Measurements from ENCODE around the gene TMEM178A.

Gene TMEM178A

DNA sequence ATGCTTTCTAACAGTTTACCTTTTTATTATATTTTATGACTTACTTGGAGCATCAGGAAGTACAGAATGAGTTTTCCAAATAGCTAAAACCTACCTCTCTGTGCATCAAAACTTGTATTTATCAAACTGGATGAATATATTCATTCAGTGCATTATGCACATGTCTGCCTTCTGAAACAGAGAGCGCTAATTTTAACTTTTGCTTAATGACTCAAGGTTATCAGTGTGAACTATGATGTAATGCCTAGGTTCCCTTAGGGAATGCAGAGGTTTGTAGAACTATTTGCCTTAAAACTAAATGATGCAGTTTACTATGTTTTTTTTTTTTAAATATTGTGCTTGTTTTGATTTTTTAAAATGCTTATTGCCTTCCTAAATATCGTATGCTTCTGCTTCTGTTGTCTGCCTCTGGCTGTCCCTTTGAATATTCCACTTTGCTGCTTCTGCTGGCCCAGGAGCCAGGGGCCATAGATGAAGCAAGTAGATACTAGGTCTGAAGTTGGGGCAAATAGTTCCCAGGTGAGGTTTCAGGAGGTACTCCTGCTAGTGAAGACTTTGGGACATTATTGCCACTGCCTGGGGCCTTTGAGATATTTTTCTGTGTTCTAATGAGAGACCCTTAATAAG, 16.5 kb downstream of the TMEM178A start:
- no peak for DNase-seq

DNA sequence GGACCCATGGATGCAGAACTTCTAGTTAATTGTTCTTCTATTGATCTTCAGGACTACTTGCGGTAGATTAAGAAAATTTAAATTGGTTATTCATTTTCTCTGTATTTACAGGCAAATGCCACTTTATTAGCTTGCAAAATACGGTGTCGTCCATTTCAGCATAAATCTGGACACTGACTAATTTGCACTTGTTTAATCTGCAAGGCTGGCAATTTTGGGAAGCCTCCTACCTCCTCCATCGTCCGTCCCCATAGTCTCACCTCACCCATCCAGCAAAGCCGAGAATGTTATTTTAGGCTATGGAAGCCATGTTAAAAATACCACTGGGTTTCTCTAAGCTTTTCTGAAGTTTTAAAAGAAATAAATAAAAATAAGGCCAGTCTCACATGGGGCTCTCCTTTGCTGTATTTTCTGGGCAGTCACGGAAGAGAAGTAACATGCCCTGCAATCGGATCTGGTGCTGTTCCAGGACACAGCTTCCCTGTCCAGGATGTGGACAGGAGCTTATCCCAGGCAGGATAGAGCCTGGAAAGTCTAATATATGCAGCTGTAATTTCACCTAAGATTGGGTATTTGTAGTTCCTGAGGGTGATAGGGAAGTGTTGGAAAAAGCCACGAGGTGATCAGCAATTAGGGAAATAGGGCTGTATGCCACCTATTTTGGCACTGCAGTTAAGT, 17.4 kb downstream of the TMEM178A start:
- no peak for DNase-seq

- no peak for DNase-seq
Observed at GRCh38 chr2:39684464-39684863, 18.7 kb downstream of the TMEM178A start.

DNA sequence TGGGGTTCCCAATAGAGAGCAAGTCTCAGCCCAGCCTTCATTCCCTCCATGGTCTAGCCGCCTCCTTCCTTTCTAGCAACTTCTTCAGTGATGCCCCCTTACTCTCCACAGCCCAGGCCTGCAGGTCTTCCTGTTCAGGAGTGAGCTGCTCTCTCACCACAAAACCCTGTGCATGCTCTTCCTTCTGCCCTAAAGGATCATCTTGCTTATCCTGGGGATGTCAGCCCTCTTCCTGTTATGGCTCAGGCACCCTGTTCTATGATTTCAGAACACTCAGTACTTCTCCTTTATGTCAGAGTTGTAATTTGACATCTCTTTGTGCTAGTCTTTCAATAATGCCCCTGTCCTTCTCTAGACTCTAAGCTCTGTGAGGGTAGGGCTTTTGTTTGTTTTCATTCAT, 19.4 kb downstream of the TMEM178A start:
- no peak for DNase-seq

DNA sequence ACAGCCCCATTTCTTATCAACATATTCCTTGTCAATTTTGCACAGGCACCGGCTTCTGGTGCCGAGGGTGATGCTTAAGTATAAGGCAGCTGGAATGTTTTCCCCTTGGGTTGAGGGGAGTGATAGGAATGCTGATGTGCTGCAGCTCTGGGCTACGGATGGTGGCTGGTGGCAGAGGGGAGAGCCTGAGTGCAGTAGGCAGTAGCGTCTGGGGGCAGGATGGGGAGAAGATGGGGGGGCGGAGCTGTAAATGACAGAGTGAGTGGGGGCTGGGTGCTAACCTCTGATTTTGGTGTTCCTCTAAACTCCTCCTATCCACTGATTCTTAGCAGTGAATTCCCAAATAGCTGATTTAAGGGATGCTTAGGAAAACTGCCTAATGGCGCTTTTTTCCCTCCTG, 20.7 kb downstream of the TMEM178A start:
- DNase-seq: no peak

DNA sequence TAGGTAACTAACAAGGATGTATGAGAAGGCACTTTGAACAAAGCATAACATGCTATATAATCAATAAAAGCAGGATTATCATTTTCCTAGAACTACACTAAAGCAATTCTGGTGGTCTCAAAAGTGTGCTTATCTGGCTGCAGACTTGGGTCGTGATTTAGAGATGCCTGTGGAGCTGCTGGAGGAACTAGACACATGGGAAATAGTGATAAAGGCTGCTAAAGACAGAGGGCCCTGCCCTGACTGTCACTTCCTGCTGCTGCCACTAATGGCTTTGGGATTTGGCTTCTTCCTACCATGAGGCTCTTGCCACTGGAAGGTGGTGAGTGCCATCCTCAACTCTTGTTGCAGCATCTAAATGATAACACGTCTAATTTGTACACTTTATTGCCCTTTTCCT, 22.5 kb downstream of the TMEM178A start:
- DNase-seq: no peak

DNA sequence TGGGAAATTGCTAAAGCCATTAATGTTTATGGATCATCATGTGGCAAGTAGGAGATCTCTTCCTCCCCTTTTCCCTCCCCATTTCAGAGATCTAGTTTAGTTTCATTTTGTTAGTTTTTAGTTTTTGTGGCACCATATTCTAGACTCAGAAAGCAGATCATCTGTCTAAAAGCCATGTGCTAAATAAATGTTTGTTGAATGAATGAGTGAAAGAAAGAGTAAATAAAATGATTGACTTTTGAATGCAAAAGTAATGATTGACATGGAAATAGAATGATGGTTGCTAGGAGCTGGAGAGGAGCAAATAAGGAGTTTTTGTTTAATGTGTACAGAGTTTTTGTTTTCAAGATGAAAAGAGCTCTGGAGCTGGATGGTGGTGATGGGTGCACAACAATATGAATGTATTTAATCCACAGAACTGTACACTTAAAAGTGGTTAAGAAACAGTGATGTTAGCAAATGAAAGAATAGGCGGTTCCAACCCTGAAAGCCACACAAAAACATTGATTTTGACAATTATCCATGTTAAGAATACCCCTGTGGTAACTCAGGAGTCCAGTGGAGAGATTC, 23.6 kb downstream of the TMEM178A start:
- DNase-seq: no peak

DNA sequence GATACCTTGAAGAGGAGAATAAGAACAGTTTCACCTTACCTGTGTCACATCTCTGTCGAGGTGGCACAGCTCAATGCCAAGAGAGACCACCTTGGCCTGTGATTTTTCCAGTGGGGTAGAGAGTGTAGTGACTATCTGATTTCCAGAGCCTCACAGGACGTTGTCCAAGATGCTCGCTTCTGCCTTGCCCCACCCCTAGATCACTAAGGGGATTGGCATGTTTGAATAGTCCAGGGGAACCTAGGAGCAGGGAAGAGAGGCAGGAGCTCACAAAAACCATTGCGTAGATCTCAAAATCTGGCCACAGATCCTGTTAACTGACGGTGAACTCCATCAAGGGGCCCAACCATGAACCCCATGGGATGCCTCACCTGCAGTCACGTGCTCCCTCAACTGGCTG, 24.2 kb downstream of the TMEM178A start:
- DNase-seq: no peak

- no peak for DNase-seq
Observed at GRCh38 chr2:39693245-39693644, 27.5 kb downstream of the TMEM178A start.

DNA sequence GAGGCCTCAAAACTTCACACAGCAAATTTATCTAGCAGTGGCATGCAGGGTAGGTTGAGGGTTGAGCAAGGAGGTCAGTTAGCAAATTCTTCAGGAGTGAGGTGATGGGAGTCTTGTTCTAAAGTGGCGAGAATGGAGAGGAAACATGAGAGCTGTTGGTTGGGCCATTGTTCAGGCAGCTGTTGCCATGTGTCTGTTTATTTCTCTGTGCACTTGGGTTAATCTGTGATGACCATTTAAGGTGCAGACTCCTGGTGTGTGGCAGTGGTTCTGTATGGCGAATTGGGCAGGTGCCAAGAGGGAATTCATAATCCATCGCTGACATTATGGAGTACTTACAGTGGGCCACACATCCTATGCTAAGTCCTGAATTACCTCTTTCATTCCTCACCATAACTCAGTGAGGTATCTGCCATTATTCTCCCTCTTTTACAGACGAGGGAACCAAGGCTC, 30.4 kb downstream of the TMEM178A start:
- no peak for DNase-seq

GRCh38 chr2:39696838-39697237, 31.1 kb downstream of the TMEM178A start:
- DNase-seq: no peak

- DNase-seq: no peak
Observed at GRCh38 chr2:39697454-39697853, 31.7 kb downstream of the TMEM178A start.

DNA sequence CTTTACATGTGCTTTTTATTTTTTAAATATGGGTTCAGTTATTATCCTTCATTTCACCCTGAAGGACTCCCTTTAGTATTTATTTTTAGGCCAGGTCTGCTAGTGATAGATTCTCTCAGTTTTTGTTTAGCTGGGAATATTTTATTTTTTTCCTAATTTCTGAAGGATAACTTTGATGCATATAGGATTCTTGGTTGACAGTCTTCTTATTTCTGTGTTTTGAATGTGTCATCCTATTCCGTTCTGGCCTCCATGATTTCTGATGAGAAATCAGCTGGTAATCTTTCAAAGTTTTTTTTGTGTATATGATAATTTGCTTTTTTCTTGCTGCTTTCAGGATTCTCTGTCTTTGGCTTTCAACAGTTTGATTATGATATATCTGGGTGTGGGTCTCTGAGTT, 35.4 kb downstream of the TMEM178A start:
- no peak for DNase-seq

DNA sequence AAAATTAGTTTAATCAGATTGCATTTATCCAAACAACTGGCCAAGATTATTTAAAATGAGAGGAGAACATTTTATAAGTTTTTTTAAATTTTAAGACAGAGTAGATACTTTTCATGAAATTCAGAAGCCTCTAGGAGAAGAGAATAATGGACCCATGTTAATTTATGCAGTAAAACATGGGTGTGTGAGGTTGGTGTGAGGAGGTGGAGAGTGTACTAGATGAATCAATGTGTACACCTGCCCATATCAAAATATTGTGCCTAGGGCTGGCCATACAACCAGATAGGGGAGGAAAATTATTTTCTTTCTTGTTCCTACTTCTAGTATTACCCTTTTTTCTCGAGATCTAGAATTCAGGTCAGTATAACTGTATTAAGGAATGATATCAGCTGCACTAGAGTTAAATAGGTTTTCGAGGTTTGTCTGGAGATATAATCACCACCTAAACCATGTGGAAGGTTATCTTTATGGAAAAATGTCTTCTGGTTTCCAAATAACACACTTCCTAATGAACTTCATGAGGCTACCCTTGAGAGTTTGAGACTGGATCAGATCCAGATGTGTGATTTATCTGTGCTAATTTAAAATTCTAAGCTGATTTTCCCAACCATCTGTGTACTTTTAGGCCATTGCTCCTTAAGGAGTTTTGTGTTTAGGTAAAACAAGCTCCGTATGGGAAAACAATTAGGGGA, 37.6 kb downstream of the TMEM178A start:
- DNase-seq: no peak

DNA sequence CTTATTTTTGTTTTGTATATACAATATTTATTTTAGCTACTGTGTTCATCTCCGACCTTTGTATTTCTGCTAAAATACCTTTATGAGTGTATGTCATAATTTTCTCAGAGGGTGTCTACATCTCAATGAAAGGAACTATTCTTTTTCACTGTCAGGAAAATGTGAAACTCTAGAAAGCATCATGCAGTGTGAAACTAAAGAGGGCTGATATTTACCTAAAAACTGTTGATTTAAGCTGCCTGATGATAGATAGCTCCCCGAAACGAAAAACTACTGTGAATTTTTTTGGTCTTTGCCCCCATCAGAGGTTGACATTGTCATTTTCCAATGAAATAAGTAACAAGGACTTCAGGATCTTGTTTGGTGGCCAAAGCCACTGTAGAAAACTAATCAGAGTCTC, 38.8 kb downstream of the TMEM178A start:
- no peak for DNase-seq

GRCh38 chr2:39705638-39706037, 39.9 kb downstream of the TMEM178A start:
- no peak for DNase-seq

DNA sequence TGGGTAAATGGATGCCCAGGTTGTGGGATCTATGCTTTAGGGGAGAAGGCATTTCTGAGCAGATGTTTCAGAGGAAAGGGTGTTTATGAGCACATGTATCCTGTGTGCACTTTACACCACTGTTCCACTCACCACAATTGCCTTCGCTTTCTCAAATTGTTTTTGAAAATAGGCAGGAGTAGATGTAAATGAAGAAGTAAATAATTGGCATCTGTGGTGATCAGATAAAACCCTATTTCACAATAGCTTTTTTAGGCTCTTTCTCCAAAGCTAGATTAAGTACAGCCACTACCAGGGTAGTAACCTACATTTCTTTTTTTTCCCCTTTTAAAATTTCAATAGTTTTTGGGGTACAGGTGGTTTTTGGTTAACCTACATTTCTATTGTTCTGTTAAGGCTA, 40.6 kb downstream of the TMEM178A start:
- DNase-seq: no peak

DNA sequence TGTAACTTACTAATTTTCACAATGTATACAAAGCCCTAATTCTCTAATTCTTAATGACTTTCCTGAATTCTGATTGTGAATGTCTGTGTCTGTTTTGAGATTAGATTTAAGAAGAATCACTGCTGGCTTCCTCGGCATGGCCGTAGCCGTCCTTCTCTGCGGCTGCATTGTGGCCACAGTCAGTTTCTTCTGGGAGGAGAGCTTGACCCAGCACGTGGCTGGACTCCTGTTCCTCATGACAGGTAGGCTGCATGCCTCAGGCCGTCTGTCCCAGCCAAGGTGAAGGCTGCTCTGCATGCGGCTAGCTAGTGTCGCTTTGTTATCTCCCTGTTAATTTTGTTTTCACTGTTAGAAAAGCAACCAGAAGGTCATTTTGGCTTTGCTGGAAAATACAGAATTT, 41.2 kb downstream of the TMEM178A start:
- no peak for DNase-seq

DNA sequence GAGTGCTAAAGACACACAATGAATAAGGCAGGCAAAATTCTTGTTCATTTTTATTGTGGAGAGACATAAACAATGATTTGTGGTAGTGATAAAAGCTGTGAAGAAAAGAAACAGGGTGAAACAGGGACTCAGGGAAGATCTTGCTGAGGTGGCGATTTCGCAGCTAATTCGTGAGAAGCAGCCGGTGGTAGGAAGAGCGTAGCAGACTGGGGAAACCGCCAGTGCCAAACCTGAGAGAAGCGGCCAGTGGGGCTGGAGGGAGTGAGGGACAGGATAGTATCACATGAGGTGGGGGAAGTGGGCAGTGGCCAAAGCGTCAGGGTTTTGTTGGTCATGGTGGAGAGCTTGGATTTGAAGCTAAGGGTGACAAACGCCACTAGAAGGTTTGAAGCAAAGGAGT, 42.3 kb downstream of the TMEM178A start:
- DNase-seq: no peak

DNA sequence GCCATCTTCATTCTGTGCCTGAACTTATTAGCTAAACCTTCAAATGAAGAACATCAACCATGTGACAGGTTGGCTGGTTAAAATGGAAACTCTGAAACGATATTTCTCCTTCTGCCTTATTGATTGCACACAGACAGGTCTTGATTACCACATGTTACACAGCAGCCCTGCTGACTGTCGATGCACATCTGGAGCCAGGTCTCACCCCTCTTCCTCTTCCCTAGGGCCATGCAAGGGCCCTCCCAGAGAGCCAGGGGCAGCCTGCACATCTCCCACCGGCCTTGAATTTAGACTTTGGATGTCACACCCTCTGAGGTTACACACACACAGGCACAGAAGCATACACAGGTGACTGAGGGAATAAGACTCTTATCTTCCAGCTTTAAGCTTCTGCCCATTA, 45.1 kb downstream of the TMEM178A start:
- DNase-seq: no peak

DNA sequence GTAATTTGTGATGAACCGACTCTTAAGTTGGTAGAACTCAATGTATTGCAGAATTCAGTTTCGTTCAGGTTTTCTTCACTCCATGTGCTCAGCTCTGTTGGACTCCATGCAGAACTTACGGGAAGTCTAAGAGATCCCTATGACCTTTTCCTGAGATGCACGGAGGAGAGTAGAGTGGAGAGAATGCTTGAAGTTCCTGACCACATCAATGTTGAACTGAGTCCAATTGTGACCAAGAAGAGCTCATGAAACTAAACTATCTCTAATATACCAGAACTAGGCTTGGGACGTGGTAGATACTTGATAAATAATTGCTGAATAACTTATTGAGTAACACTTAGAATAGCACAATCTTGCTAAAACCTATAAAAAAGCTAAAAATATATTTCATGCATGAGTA, 47.2 kb downstream of the TMEM178A start:
- no peak for DNase-seq

GRCh38 chr2:39715095-39715494, 49.4 kb downstream of the TMEM178A start:
- DNase-seq: no peak

GRCh38 chr2:39715822-39716221, 50.1 kb downstream of the TMEM178A start:
- no peak for DNase-seq

DNA sequence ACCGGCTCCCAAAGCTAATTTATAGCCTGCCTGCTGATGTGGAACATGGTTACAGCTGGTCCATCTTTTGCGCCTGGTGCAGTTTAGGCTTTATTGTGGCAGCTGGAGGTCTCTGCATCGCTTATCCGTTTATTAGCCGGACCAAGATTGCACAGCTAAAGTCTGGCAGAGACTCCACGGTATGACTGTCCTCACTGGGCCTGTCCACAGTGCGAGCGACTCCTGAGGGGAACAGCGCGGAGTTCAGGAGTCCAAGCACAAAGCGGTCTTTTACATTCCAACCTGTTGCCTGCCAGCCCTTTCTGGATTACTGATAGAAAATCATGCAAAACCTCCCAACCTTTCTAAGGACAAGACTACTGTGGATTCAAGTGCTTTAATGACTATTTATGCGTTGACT, 51.4 kb downstream of the TMEM178A start:
- no peak for DNase-seq

Data from SIG-M5 (cell line).